Effector memory CD4-positive, alpha-beta T cell (primary cell): Measurements from ENCODE around the gene NAT10.

Experiments
- DNase-seq, 3 donors: peaks; one replicate each; pipeline ENCODE4 v3.0.0-alpha.2; 2020
- H3K27ac ChIP-seq: 2 replicates; pipeline ENCODE4 v1.7.0; 2013; ENCODE audit warnings: mild to moderate bottlenecking, low read length, moderate library complexity; ENCODE audit not compliant: insufficient read depth, poor library complexity, severe bottlenecking
- H3K27me3 ChIP-seq: replicated peaks from 2 replicates; pipeline ENCODE4 v1.7.0; 2013; ENCODE audit warnings: mild to moderate bottlenecking, low read length; ENCODE audit not compliant: insufficient read depth, control insufficient read depth, poor library complexity, severe bottlenecking
- H3K36me3 ChIP-seq: 2 replicates; pipeline ENCODE4 v1.7.0; 2013; ENCODE audit warnings: mild to moderate bottlenecking, low read length, moderate library complexity; ENCODE audit not compliant: control insufficient read depth, insufficient read depth
- H3K4me1 ChIP-seq: 2 replicates; pipeline ENCODE4 v1.7.0; 2013; ENCODE audit warnings: low read length, mild to moderate bottlenecking; ENCODE audit not compliant: control insufficient read depth, insufficient read depth, poor library complexity, severe bottlenecking
- H3K4me3 ChIP-seq: 2 replicates; pipeline ENCODE4 v1.7.0; 2013; ENCODE audit warnings: low read length, low read depth, mild to moderate bottlenecking; ENCODE audit not compliant: insufficient read depth, poor library complexity, severe bottlenecking
- H3K9me3 ChIP-seq: 2 replicates; pipeline ENCODE4 v1.7.0; 2013; ENCODE audit warnings: mild to moderate bottlenecking, low read length, moderate library complexity; ENCODE audit not compliant: control insufficient read depth

The NAT10 gene

DNA sequence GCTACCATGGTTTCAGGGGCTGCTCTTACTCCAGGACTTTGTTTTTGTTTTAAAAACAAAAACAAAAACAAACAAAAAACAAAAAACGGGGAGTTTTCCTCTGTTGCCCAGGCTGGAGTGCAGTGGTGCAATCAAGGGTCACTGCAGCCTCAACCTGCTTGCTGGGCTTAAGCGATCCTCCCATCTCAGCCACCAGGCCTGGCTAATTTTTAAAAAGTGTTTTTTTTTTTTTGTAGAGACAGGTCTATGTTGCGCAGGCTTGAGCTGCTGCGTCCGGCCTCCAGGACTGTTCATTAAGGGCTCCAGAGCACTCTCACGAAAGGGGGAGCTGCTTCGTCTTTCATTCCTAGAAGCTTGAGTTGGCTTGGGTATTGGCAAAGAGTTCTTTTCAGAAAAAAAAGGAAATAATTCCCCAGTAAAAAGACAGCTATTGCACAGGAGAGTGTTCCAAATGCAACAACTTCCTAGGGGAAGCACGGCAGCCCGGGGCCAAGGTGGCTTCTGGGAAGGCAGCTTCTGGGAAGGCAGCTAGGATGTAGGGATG, 78.5 kb downstream of the NAT10 start:
- no peak overlapping the region for H3K27ac ChIP-seq
- no peaks in the 10 kb centered on the region for H3K36me3 ChIP-seq
- H3K9me3 ChIP-seq, result no peaks in the 10 kb centered on the region
- DNase-seq, result no peak
- H3K27me3 ChIP-seq, result no peaks in the 10 kb centered on the region
- no peaks in the 10 kb centered on the region for H3K4me1 ChIP-seq
- H3K4me3 ChIP-seq, result no peak overlapping the region

GRCh38 chr11:34184505-34185015, 79.1 kb downstream of the NAT10 start:
- Histone ChIP-seq H3K27ac (no peak overlapping the region), H3K27me3 (no peaks in the 10 kb centered on the region), H3K4me3 (no peak overlapping the region), H3K4me1 (no peaks in the 10 kb centered on the region), H3K9me3 (no peaks in the 10 kb centered on the region), H3K36me3 (no peaks in the 10 kb centered on the region)
- no peak for DNase-seq

- Histone ChIP-seq H3K36me3 (no peaks in the 10 kb centered on the region), H3K9me3 (no peaks in the 10 kb centered on the region), H3K4me3 (no peak overlapping the region), H3K27ac (no peak overlapping the region), H3K27me3 (no peaks in the 10 kb centered on the region), H3K4me1 (no peaks in the 10 kb centered on the region)
- no peak for DNase-seq
Observed at GRCh38 chr11:34185926-34186841, 80.8 kb downstream of the NAT10 start.

DNA sequence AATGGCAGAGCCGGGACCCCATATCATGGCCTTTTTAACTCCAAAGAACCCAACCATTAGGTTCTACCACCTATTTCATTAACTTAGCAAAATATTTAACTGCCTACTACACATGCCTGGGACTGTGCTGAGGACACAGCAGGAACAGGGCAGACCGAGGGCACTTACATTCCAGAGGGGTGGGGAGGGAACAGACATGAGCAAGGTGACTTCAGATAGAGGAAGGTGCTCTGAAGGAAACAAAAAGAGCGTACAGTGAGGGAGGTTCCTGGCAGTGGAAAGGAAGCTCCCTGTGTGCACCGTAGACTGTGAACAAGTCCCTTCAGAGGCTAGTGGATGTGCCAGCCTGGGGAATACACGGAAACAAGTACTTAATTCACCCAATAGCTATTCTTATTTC, 82.8 kb downstream of the NAT10 start:
- Histone ChIP-seq H3K4me1 (no peaks in the 10 kb centered on the region), H3K4me3 (no peak overlapping the region), H3K9me3 (no peaks in the 10 kb centered on the region), H3K27ac (no peak overlapping the region), H3K36me3 (no peaks in the 10 kb centered on the region), H3K27me3 (no peaks in the 10 kb centered on the region)
- no peak for DNase-seq

GRCh38 chr11:34189191-34189590, 83.8 kb downstream of the NAT10 start:
- Histone ChIP-seq H3K27ac (no peak overlapping the region), H3K4me1 (no peaks in the 10 kb centered on the region), H3K4me3 (no peak overlapping the region), H3K36me3 (no peaks in the 10 kb centered on the region), H3K9me3 (no peaks in the 10 kb centered on the region), H3K27me3 (no peaks in the 10 kb centered on the region)
- no peak for DNase-seq

DNA sequence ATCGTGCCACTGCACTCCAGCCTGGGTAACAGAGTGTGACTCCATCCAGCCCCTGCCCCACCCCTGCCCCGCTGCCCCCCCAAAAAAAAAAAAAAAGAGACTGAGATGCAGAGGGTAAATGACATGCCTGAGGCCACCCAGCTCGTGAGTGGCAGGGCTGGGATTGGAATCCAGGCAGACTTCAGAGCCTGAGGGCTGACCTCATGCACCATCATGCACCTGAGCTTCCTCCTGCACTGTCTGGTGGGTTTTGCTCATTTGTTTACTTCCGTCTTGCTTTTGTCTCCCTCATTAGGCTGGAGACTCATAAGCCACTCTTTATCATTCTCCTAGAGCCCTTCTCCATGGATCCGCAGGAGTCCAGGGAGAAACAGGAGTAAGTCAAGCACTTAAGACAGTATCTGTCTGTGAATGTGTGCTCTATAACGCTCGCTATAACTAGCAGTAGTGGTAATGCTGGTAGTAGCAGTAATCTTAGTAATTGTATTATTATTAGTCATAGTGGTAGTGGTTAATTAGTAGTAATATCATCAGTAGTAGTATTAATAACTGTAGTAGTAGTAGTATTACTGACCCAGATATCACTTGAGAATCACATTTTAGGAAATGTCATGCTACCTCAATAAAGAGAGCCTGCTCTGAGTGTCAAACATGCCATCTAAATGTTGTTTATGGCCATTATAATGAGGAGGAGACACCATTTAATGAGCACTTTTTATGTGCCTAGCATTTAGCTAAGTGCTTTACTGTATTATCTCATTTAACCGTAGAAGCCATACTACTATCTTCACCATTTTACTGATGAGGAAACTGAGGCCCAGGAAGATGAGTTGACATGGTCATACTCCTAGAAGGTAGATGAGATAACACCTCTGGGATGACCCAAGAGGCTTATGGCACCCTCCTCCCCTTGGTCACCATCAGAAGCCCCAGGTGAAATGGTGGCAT, 85.0 kb downstream of the NAT10 start:
- Histone ChIP-seq H3K9me3 (no peaks in the 10 kb centered on the region), H3K27ac (no peak overlapping the region), H3K4me1 (no peaks in the 10 kb centered on the region), H3K4me3 (no peak overlapping the region), H3K36me3 (no peaks in the 10 kb centered on the region), H3K27me3 (no peaks in the 10 kb centered on the region)
- no peak for DNase-seq

DNA sequence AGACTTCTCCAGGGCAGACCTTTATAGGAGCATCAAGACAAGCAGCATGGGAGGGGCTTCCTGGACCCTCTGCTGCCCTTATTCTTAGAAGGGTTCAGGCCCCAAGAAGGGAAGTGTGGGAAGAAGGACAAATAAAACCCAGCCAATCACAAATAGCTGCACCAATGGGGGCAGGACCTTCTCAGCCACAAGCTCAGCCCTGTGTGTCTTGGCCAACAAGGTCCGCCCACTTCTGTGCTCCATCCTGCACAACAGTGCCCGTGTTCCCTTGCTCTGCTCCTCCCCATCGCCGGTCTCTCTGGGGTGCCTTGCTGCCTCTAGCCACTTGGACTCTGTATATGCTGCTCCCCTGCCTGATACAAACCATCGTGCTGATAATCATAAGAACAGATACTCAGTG, 86.1 kb downstream of the NAT10 start:
- Histone ChIP-seq H3K9me3 (no peaks in the 10 kb centered on the region), H3K27ac (no peak overlapping the region), H3K4me1 (no peaks in the 10 kb centered on the region), H3K4me3 (no peak overlapping the region), H3K27me3 (no peaks in the 10 kb centered on the region), H3K36me3 (no peaks in the 10 kb centered on the region)
- DNase-seq, result no peak

- H3K36me3 ChIP-seq, result no peaks in the 10 kb centered on the region
- no peak for DNase-seq
- no peaks in the 10 kb centered on the region for H3K27me3 ChIP-seq
- no peaks in the 10 kb centered on the region for H3K4me1 ChIP-seq
- H3K27ac ChIP-seq, result no peak overlapping the region
- H3K4me3 ChIP-seq, result no peak overlapping the region
- no peaks in the 10 kb centered on the region for H3K9me3 ChIP-seq
Observed at GRCh38 chr11:34192481-34193401, 87.3 kb downstream of the NAT10 start.
